Esophagus muscularis mucosa (tissue), 4 donors: ENCODE measurements around the gene TFIP11.

Experiments used
- CTCF ChIP-seq, 3 experiments: fragments of 200-600 bp in 2 of 3; fragments of 450-650 bp in 1 of 3; sonication (generic) in 2 of 3; IDR thresholded peaks; one replicate each; pipeline ENCODE4 v1.5.1; 2017 to 2019; ENCODE audit warnings: antibody characterized with exemption in 3 of 3, mild to moderate bottlenecking in 2 of 3, moderate library complexity in 1 of 3
- EP300 ChIP-seq: sonication (generic); formaldehyde crosslinking; IDR thresholded peaks from one replicate; pipeline ENCODE4 v1.6.1; 2017; ENCODE audit warnings: antibody characterized with exemption
- POLR2A ChIP-seq: fragments of 450-650 bp; IDR thresholded peaks from one replicate; pipeline ENCODE4 v1.6.1; 2017; ENCODE audit warnings: antibody characterized with exemption, moderate library complexity, mild to moderate bottlenecking, low read depth
- POLR2AphosphoS5 ChIP-seq, 2 donors: sonication (generic); formaldehyde crosslinking; IDR thresholded peaks; one replicate each; pipeline ENCODE4 v1.6.1; 2017; ENCODE audit warnings: antibody characterized with exemption in 2 of 2

DNA sequence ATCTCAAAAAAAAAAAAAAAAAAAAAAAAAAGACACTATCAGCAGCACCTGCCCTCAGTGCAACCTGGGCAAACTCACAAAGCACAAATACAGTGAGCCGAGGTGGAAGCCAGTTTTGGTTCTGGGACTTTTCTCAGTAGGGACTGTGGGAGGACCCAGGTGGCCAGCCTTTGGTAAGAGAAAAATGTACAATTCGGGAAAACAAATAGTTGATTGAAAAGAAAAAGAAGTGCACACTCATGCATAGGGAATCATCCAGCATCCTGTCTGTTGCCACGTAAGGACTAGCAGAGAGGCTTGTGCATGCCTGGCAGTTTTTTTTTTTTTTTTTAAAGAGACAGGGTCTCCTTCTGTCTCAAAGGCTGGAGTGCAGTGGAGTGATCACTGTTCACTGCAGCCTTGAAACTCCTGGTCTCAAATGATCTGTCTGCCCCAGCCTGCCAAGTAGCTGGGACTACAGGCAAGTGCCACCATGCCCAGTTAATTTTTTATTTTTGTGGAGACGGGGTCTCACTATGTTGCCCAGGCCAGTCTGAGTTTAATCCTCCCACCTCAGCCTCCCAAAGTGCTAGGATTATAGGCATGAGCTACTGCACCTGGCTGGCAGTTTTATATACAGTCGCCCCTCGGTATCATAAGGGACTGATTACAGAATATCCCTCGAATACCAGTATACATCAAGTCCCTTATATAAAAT is 40.9 kb upstream of the TFIP11 start:
- no peak for TF ChIP-seq POLR2AphosphoS5 (IDR thresholded peaks at IDR 0.05)
- no peak for TF ChIP-seq CTCF (IDR thresholded peaks at IDR 0.05)
- TF ChIP-seq POLR2A = no peak
- no peak for TF ChIP-seq EP300
